Neural cell (in vitro differentiated cells): Measurements from ENCODE around the gene CACNA1D.

Experiments used
- EZH2 ChIP-seq: fragments of 200-600, 300-800 bp; shearing (Covaris generic), sonication (generic); IDR thresholded peaks from 2 replicates; pipeline ENCODE4 v1.6.1; 2014; ENCODE audit warnings: antibody characterized with exemption, low read length, borderline replicate concordance, mild to moderate bottlenecking; ENCODE audit not compliant: insufficient read depth, poor library complexity, severe bottlenecking
- TF ChIP-seq, protein P1 (sequence below): fragments of 450-650 bp; IDR thresholded peaks from 2 replicates; pipeline ENCODE4 v1.5.1; 2014; ENCODE audit warnings: antibody characterized with exemption, mild to moderate bottlenecking, moderate library complexity; ENCODE audit not compliant: poor library complexity, severe bottlenecking

DNA sequence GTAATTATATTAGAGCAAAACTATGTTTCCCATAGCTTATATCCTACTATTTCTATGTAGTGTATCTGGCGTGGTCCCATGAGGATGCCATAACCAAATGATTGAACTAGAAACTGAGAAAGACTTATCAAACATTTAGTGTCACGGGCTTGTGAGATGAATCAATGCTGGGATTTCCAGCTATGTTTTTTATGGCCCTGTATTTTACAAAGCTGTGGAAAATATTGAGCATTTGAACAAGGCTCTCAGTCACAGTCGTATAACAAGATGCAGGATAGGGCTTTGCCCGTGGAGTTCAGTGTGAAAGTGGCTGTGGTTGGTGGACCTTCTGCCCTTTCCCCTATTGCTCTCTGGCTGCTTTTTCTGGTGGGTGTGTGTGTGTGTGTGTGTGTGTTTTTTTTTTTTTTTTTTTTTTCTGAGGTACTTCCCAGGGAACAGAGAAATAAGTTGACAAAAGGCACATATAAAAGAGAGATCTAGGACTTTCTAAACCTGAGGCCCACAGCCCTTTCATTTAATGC is 60.7 kb downstream of the CACNA1D start:
- TF ChIP-seq, protein P1, sequence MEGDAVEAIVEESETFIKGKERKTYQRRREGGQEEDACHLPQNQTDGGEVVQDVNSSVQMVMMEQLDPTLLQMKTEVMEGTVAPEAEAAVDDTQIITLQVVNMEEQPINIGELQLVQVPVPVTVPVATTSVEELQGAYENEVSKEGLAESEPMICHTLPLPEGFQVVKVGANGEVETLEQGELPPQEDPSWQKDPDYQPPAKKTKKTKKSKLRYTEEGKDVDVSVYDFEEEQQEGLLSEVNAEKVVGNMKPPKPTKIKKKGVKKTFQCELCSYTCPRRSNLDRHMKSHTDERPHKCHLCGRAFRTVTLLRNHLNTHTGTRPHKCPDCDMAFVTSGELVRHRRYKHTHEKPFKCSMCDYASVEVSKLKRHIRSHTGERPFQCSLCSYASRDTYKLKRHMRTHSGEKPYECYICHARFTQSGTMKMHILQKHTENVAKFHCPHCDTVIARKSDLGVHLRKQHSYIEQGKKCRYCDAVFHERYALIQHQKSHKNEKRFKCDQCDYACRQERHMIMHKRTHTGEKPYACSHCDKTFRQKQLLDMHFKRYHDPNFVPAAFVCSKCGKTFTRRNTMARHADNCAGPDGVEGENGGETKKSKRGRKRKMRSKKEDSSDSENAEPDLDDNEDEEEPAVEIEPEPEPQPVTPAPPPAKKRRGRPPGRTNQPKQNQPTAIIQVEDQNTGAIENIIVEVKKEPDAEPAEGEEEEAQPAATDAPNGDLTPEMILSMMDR: no peak
- no peak for TF ChIP-seq EZH2
